Measurements from ENCODE around the gene ACP5.
A peak's percentile ranks its signal among the peaks of the same experiment; 100 is the strongest.
"Not testable (repeated sequence)": the region's sequence is repeated elsewhere in the genome, so short reads cannot be mapped to it uniquely, and the experiment has no call there.

The ACP5 gene

DNA sequence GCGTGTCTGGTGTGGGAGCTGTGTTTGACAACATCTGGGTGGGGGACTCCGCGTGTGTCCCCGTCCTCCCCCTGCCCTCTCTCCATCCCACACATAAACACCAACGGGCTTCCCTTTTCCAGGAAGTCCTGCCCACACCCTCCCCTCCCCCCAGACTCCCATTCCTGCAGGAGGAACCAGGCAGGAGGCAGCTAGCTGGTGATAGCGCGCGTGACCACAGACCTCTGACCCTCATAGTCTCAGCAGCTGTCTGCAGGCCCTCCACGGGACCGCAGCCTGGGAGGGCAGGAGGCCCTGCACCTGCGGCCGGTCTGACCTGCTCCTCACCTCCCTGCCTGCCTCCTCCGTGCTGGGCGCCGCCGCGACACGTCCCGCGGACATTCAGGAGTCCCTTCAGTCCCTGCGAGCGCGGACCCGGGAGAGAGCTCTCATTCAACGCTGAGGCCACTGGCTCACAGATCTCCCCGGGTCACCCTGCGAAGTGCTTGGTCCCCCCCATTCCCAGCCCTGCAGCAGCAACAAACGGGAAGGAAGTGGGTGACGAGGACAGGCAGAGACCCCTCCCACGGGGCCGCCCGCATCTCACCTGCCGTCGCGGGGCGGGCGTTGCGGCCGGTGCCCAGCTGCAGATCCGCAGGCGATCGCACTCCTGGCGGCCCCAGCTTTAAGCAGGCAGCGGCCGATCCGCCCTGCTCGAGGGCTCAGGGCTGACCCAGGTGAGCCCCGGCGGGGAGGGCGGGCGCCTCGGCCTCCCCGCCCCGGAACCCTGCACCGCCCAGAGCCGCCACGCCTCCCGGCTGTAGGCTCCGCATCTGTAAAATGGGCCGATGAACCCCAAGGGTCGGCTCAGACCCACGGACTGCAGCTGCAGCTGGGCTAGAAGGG, 1.1 kb upstream of the ACP5 start:
- no peak for DNase-seq (ENCODE audit: low read depth, low spot score)

GRCh38 chr19:11576227-11576626, 1.2 kb downstream of the ACP5 start:
- no peak for DNase-seq (ENCODE audit: low read depth, low spot score)

DNA sequence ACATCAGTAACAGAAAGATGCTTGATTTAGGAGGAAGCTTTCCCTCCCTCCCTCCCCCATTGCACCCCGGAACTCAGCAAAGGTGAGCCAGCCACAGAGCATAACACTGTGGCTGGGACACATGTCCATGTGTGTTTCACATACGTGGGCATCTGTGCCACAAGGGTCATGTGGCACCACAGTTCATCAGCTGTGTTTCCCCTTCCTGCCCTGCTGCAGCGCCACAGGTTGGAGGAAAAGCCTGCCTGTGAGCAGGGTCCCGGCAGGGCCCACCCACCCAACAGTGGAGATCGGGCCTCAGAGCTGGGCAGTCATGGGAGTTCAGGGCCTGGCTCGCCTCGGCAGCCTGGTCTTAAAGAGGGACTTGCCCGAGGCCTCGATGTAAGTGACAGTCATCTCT, 2.8 kb downstream of the ACP5 start:
- no peak for DNase-seq (ENCODE audit: low read depth, low spot score)

GRCh38 chr19:11573763-11574162, 3.7 kb downstream of the ACP5 start:
- DNase-seq (ENCODE audit: low read depth, low spot score): not testable (repeated sequence)

DNA sequence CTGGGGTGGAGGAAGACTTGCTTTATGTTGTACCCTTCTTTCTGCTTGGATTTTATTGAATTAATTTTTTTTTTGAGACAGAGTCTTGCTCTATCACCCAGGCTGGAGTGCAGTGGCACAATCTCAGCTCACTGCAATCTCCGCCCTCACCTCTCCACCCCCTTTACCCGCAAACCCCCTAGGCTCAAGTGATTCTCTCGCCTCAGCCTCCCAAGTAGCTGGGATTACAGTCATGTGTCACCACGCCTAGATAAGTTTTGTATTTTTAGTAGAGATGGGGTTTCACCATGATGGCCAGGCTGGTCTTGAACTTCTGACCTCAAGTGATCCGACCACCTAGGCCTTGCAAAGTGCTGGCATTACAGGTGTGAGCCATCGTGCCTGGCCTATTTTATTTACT, 4.1 kb downstream of the ACP5 start:
- not testable (repeated sequence) for DNase-seq (ENCODE audit: low read depth, low spot score)

GRCh38 chr19:11570039-11570462, 7.4 kb downstream of the ACP5 start:
- no peak for DNase-seq (ENCODE audit: low read depth, low spot score)

DNA sequence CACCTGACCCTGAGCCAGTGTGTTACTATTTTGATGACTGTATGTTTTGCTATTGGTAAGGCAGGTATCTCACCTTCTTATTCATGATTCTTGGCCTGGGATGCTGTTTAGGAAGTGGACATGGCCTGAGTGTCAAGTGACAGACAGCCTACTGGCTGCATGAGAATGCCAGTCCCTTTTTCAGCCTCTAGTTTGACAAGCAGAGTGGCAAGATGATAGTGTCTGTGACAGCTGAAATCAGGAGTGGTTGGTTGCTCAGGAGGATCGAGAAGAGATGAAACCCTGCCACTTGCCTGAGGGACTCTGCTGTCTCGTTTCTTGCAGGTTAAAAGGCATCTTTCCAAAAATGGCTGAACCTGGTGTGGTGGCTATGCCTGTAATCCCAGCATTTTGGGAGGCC, 11.3 kb downstream of the ACP5 start:
- DNase-seq (ENCODE audit: low read depth, low spot score): no peak

GRCh38 chr19:11565649-11565980, 11.8 kb downstream of the ACP5 start:
- not testable (repeated sequence) for DNase-seq (ENCODE audit: low read depth, low spot score)

- not testable (repeated sequence) for DNase-seq (ENCODE audit: low read depth, low spot score)
Observed at GRCh38 chr19:11564082-11564807, 13.2 kb downstream of the ACP5 start.

DNA sequence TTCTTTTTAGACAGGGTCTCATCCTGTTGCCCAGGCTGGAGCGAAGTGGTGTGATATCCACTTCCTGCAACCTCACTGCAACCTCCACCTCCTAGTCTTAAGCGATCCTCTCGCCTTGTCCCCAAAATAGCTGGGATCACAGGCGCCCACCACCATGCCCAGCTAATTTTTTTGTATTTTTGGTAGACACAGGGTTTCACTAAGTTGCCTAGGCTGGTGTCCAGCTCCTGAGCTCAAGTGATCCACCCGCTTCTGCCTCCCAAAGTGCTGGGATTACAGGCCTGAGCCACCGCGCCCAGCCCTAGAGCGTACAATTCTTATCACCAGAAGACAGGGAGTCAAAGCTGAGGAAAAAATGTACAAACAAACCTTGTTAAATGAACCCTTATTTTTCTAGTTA, 13.9 kb downstream of the ACP5 start:
- DNase-seq (ENCODE audit: low read depth, low spot score): no peak

DNA sequence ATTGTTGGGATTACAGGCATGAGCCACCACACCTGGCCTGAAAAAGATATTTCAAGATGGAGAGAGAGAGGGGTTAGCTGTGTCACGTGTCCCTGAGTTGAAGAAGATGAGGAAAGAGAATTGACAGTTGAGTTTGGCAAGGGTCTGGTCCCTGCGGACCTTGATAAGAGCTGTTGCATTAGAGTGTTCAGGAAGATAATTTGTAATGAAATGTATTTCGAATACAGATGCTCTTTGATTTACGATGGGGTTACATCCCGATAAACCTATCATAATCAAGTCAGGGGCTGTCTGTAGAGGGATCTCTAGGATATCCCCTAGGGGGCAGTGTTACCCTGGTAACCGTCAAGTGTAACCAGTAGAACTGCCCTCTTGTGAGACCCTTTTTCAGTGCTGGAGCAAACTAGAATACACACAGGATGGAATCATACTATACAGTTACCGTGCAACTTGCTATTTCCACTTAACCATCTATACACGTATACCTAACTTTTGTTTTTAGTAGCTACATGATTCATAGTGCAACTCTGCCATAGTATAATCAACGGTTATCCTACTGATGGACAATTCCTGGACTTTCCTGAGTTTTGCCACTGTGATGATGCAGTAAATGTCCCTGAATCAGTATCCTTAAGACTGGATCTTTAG, 16.9 kb downstream of the ACP5 start:
- DNase-seq (ENCODE audit: low read depth, low spot score): peak; percentile 75

- DNase-seq (ENCODE audit: low read depth, low spot score): peak; percentile 99
Observed at GRCh38 chr19:11558881-11559828, 18.3 kb downstream of the ACP5 start, which contains the start of gene ELOF1. ELOF1 (minus strand) TSS chr19:11559230; CDS start chr19:11554347, 4,883 bp downstream.

DNA sequence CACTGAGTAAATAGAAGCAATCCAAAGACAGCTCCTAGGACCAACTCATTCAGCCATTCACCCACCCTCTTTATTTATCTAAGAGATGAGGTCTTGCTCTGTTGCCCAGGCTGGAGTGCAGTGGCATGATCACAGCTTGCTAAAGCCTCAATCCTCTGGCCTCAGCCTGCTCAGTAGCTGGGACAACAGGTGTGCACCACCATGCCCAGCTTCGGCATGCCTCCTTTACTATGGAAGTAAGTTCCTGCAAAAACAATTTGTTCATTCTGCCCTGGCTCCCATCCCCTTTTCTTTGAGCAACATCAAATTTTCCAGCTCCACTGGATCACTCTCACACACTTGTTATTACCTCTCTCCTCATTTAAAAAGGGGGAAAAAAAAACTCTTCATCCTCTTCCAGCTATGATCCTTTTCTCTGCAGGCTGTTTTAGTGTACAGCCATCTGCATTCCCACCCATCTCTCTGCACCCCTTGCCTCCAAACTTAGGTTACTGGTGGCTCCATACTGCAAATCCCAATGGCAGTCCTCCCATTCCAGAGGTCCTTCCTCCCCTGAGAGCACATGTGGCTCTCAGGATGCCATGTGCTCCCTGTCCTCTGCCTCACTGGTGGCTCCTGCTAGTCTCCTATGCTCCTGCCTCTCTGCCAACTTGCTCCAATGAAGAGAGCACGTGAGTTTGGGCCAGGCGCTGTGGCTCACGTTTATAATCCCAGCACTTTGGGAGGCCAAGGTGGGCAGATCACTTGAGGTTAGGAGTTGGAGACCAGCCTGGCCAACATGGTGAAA, 20.6 kb downstream of the ACP5 start:
- DNase-seq (ENCODE audit: low read depth, low spot score): no peak

- no peak for DNase-seq (ENCODE audit: low read depth, low spot score)
Observed at GRCh38 chr19:11555246-11555645, 22.2 kb downstream of the ACP5 start.

DNA sequence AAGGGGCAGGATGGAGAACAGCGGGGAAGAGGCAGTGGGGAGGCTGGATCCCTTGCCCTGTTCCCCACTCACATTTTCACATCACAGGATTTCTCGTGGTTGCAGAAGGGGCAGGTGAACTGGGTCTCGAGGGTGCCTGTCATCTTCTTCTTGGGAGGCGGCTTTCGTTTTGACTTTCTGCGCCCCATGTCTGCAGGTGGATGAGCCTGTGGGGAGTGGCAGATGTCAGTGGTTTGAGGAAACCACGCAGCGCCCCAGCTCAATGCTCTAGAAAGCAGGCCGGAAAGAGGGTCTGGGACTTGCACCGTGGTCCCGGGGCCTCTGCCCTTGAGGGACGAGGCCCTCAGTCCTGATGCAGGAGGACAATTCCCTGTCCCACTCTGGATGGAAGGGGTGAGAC, 23.3 kb downstream of the ACP5 start:
- no peak for DNase-seq (ENCODE audit: low read depth, low spot score)

DNA sequence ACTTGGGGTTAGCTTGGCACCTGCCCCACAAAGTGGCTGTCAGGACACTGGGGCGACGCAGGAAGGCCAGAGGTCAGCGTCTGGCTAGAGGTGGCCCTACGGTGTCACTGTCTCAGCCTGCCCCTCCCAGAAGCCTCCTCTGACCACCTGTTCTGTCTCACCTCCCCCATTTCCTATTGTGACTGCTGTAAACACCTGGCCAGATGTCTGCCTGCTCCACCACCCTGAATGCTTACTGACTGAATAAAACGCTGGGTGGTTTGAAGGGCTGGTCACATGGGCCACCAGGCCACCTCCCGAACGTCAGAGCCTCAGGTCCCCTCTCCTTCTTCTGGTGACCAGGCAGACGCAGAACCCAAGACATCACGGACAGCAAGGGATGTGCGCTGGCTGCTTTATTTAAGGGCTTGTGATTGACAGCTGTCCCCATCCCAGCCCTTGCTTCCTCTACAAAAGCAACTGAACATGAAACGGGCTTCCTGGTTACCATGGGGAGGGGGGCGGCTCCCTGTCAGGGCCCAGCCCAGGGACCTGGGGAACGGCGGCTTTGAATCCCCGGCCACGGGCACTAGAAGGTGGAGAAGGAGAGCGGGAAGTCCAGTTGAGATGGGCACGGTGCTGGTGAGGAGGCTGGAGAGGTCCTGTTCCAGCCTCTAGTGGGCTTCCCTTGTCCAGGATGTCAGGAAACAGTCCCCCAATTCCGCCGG, 24.6 kb downstream of the ACP5 start:
- DNase-seq (ENCODE audit: low read depth, low spot score): no peak

GRCh38 chr19:11551603-11552235, 25.7 kb downstream of the ACP5 start:
- DNase-seq (ENCODE audit: low read depth, low spot score): peak; percentile 57

DNA sequence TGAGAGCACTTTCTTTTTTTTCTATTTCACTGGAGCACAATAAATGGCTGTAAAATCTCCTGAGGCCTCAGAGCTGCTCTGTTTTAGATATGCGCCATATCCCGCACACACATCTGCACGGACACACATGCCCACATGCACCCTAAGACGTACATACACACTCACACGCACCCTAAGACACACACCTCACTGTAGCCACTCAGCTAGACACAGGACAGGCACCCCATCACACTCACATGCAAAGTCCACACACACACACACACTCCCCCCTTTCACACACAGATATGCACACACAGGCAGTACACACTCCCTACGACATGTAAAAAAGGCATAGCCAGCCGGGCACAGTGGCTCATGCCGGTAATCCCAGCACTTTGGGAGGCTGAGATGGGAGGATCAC, 27.2 kb downstream of the ACP5 start:
- no peak for DNase-seq (ENCODE audit: low read depth, low spot score)

DNA sequence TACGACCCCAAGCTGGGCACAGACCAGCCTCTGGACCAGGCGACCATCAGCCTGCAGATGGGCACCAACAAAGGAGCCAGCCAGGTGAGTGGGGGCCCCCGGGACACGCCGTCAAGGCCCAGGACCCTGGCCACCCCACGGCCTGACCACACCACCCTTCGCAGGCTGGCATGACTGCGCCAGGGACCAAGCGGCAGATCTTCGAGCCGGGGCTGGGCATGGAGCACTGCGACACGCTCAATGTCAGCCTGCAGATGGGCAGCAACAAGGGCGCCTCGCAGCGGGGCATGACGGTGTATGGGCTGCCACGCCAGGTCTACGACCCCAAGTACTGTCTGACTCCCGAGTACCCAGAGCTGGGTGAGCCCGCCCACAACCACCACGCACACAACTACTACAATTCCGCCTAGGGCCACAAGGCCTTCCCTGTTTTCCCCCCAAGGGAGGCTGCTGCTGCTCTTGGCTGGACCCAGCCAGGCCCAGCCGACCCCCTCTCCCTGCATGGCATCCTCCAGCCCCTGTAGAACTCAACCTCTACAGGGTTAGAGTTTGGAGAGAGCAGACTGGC, 28.0 kb downstream of the ACP5 start:
- no peak for DNase-seq (ENCODE audit: low read depth, low spot score)

Measured in astrocyte of the hippocampus (primary cell).